GM20000 (cell line): ENCODE measurements around the gene SLC10A2.
A peak's percentile ranks its signal among the peaks of the same experiment; 100 is the strongest.

Experiments used
- DNase-seq: peaks from one replicate; pipeline ENCODE4 v3.0.0; 2012; ENCODE audit warnings: low spot score
- CTCF ChIP-seq: IDR thresholded peaks from 2 replicates; pipeline ENCODE4 v1.5.1; 2012; ENCODE audit warnings: mild to moderate bottlenecking, control low read depth; ENCODE audit errors: extremely low read depth, missing control alignments

Gene SLC10A2

GRCh38 chr13:103029798-103030197 lies 36.4 kb downstream of the SLC10A2 start:
- no peak for DNase-seq

GRCh38 chr13:103022336-103022735 lies 43.9 kb downstream of the SLC10A2 start:
- TF ChIP-seq CTCF: no peak
- DNase-seq: no peak

More at GRCh38 chr13:103029798-103030197, 36.4 kb downstream of the SLC10A2 start:
- TF ChIP-seq CTCF: no peak

GRCh38 chr13:103018556-103018955 lies 47.7 kb downstream of the SLC10A2 start:
- TF ChIP-seq CTCF: no peak
- DNase-seq: no peak

- no peak for DNase-seq
- TF ChIP-seq CTCF: no peak
These were observed 53.6 kb downstream of the SLC10A2 start for GRCh38 chr13:103012646-103013045.

- no peak for DNase-seq
- no peak for TF ChIP-seq CTCF
These were observed 57.0 kb downstream of the SLC10A2 start for GRCh38 chr13:103009051-103009840.

GRCh38 chr13:103007427-103007762 lies 58.8 kb downstream of the SLC10A2 start:
- TF ChIP-seq CTCF: no peak
- no peak for DNase-seq

- DNase-seq: peak; percentile 32
- TF ChIP-seq CTCF: no peak
These were observed 59.4 kb downstream of the SLC10A2 start for GRCh38 chr13:103006641-103007426.
